SHP77 treated with DMSO at 0.1 percent for 48 hours (cell line): ENCODE measurements around the gene DCAF5.
"Not testable (repeated sequence)": the region's sequence is repeated elsewhere in the genome, so short reads cannot be mapped to it uniquely, and the experiment has no call there.

Experiments used
- DNase-seq: peaks from one replicate; lab custom pipeline; 2025; lab: John Stamatoyannopoulos, UW

The DCAF5 gene

GRCh38 chr14:69066396-69067171, 86.3 kb downstream of the DCAF5 start:
- DNase-seq = no peak

- not testable (repeated sequence) for DNase-seq
Observed at GRCh38 chr14:69065934-69066333, 87.0 kb downstream of the DCAF5 start.

- DNase-seq = no peak
Observed at GRCh38 chr14:69064596-69064995, 88.3 kb downstream of the DCAF5 start.

GRCh38 chr14:69059658-69060623, 93.0 kb downstream of the DCAF5 start:
- no peak for DNase-seq

- no peak for DNase-seq
Observed at GRCh38 chr14:69055999-69056788, 96.7 kb downstream of the DCAF5 start.

GRCh38 chr14:69055125-69055524, 97.8 kb downstream of the DCAF5 start:
- no peak for DNase-seq

GRCh38 chr14:69054030-69054429, 98.9 kb downstream of the DCAF5 start:
- no peak for DNase-seq

- DNase-seq = no peak
Observed at GRCh38 chr14:69052181-69052601, 100.7 kb downstream of the DCAF5 start.

- no peak for DNase-seq
Observed at GRCh38 chr14:69050240-69051184, 102.4 kb downstream of the DCAF5 start.

GRCh38 chr14:69049675-69050074, 103.2 kb downstream of the DCAF5 start:
- DNase-seq = no peak

- DNase-seq = no peak
Observed at GRCh38 chr14:69048456-69048855, 104.5 kb downstream of the DCAF5 start.

GRCh38 chr14:69047255-69047654, 105.7 kb downstream of the DCAF5 start:
- no peak for DNase-seq

GRCh38 chr14:69046476-69046860, 106.5 kb downstream of the DCAF5 start:
- no peak for DNase-seq

GRCh38 chr14:69045857-69046475, 107.0 kb downstream of the DCAF5 start:
- DNase-seq = no peak

GRCh38 chr14:69044965-69045555, 107.9 kb downstream of the DCAF5 start:
- no peak for DNase-seq

- DNase-seq = no peak
Observed at GRCh38 chr14:69044296-69044695, 108.6 kb downstream of the DCAF5 start.

- DNase-seq = no peak
Observed at GRCh38 chr14:69043596-69044260, 109.2 kb downstream of the DCAF5 start.

- DNase-seq = no peak
Observed at GRCh38 chr14:69042787-69043444, 110.0 kb downstream of the DCAF5 start.

GRCh38 chr14:69042299-69042698, 110.6 kb downstream of the DCAF5 start:
- DNase-seq = no peak
